Neural crest cell (in vitro differentiated cells): ENCODE measurements around the gene SSTR5. TPM values are rescaled to one million over a fixed set of nuclear protein-coding genes. Genes with fewer than 3 reads are reported as not detected.

Experiments used
- DNase-seq: peaks from one replicate; pipeline ENCODE4 v3.0.0; 2021; ENCODE audit warnings: low read depth, mixed read lengths, low spot score
- H3K27ac Mint-ChIP-seq: one replicate; pipeline ENCODE4 v1.8.0; 2021; ENCODE audit warnings: mild to moderate bottlenecking, mixed read lengths; ENCODE audit not compliant: unreplicated experiment
- H3K27me3 Mint-ChIP-seq: 2 replicates; pipeline ENCODE4 v1.8.0; 2021; ENCODE audit warnings: low read depth, mild to moderate bottlenecking, mixed read lengths
- H3K36me3 Mint-ChIP-seq: 2 replicates; pipeline ENCODE4 v1.8.0; 2021; ENCODE audit warnings: low read depth, mild to moderate bottlenecking, mixed read lengths
- H3K4me1 Mint-ChIP-seq: 2 replicates; pipeline ENCODE4 v1.8.0; 2021; ENCODE audit warnings: mixed read lengths
- H3K4me3 Mint-ChIP-seq: one replicate; pipeline ENCODE4 v1.8.0; 2021; ENCODE audit warnings: mild to moderate bottlenecking, mixed read lengths
- H3K9me3 Mint-ChIP-seq: 2 replicates; pipeline ENCODE4 v1.8.0; 2021; ENCODE audit warnings: mixed read lengths
- total RNA-seq: library from RNA; stranded (reverse); gene quantifications from 2 replicates; pipeline ENCODE4 v1.2.1, GENCODE V29; 2021
- TF ChIP-seq, protein P1 (sequence below): fragments of 200-600 bp; sonication (generic); conservative IDR thresholded peaks from 2 replicates; pipeline ENCODE4 v1.5.0; 2021; ENCODE audit warnings: antibody characterized with exemption, mild to moderate bottlenecking

Gene SSTR5
- total RNA-seq, 1 donor from 2014 or later: not detected

- no peak overlapping the region for H3K27ac Mint-ChIP-seq
Measured at GRCh38 chr16:1069154-1069553, 3.4 kb upstream of the SSTR5 start.

DNA sequence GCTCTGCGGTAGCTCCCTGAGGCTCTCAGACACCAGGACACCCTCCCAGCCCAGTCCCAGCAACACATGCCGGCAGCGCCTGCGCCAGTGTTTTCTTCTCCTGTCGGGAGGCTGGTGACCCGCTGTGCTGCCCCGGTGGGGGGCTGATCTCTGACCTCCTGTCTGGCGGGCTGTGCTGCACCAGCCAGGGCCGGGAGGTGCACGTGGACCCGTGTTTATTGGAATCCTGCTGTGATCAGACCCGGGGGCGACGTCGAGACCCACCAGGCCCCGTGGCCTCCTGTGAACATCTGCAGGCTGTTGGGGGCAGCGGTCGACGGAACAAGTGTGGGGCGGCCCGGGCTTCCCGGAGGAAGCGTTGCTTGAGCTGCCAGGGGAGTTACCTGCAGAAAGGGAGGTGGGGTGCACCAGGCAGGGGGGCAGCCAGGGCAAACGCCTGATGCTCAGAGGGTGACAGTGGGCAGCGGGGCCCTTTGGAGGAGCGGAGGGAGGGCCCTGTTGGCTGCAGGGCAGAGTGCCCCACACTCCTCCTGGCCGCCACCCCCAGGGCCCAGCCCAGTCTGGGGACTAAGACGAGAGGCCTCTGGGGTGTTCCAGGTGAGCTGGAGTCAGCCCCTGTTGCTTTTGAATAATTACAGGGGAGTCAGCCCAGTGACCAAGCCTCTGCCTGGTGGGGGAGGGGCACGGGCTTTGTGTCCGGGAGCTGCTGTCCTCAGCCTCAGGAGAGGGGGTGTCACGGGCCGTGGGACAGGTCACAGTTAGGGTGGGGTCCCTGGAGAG, 2.3 kb upstream of the SSTR5 start:
- H3K4me3 Mint-ChIP-seq: no peak overlapping the region
- no peaks in the 10 kb centered on the region for H3K36me3 Mint-ChIP-seq
- DNase-seq: no peak
- no peaks in the 10 kb centered on the region for H3K4me1 Mint-ChIP-seq
- H3K27ac Mint-ChIP-seq: no peak overlapping the region
- no peaks in the 10 kb centered on the region for H3K9me3 Mint-ChIP-seq
- TF ChIP-seq, protein P1, sequence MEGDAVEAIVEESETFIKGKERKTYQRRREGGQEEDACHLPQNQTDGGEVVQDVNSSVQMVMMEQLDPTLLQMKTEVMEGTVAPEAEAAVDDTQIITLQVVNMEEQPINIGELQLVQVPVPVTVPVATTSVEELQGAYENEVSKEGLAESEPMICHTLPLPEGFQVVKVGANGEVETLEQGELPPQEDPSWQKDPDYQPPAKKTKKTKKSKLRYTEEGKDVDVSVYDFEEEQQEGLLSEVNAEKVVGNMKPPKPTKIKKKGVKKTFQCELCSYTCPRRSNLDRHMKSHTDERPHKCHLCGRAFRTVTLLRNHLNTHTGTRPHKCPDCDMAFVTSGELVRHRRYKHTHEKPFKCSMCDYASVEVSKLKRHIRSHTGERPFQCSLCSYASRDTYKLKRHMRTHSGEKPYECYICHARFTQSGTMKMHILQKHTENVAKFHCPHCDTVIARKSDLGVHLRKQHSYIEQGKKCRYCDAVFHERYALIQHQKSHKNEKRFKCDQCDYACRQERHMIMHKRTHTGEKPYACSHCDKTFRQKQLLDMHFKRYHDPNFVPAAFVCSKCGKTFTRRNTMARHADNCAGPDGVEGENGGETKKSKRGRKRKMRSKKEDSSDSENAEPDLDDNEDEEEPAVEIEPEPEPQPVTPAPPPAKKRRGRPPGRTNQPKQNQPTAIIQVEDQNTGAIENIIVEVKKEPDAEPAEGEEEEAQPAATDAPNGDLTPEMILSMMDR: no peak
- H3K27me3 Mint-ChIP-seq: peaks cover 44% of the 10 kb centered on the region

More at GRCh38 chr16:1069154-1069553, 3.4 kb upstream of the SSTR5 start:
- Mint-ChIP-seq H3K9me3 (no peaks in the 10 kb centered on the region), H3K27me3 (peaks cover 34% of the 10 kb centered on the region), H3K4me1 (no peaks in the 10 kb centered on the region), H3K36me3 (no peaks in the 10 kb centered on the region), H3K4me3 (no peak overlapping the region)
- TF ChIP-seq, protein P1: no peak
- DNase-seq: no peak

- DNase-seq: no peak
- no peaks in the 10 kb centered on the region for H3K9me3 Mint-ChIP-seq
- H3K4me3 Mint-ChIP-seq: no peak overlapping the region
- TF ChIP-seq, protein P1: no peak
- H3K36me3 Mint-ChIP-seq: no peaks in the 10 kb centered on the region
- H3K27ac Mint-ChIP-seq: no peak overlapping the region
- H3K4me1 Mint-ChIP-seq: no peaks in the 10 kb centered on the region
- peaks cover 45% of the 10 kb centered on the region for H3K27me3 Mint-ChIP-seq
Measured at GRCh38 chr16:1070864-1071408, 1.6 kb upstream of the SSTR5 start.

DNA sequence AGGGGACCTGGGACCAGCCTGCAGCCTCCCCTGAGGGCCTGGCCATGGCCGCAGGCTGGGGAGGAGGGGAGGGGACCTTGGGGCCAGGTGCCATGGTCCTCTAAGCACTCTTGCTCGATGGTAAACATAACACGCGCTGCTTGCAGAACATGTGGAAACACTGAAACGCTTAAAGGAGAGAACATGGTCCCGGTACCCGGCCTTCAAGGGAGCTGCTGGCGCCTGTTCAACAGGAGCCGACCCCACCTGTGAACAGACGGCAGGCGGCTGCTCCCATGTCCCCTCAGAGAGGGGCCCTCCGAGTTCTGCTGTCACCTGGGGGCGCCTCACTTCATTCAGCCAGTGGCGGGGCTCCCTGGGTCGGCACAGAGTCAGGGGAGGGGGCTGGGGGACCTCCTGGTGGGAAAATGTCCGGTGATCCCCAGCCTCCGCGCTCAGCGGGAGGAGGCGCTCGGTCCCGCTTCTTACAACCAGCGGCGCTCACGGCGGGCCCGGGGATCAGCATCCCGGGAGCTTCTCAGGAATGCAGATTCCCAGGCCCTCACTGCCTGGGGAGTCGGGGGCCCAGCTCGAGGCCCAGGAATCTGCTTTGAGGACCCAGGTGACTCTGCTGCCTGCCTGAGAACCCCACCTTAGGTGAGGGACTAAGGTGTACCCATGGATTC, 854 bp upstream of the SSTR5 start:
- Mint-ChIP-seq H3K9me3 (no peaks in the 10 kb centered on the region), H3K36me3 (no peaks in the 10 kb centered on the region), H3K4me3 (no peak overlapping the region), H3K4me1 (peaks cover 5% of the 10 kb centered on the region), H3K27ac (no peak overlapping the region), H3K27me3 (peaks cover 51% of the 10 kb centered on the region)
- DNase-seq: no peak
- TF ChIP-seq, protein P1: no peak

DNA sequence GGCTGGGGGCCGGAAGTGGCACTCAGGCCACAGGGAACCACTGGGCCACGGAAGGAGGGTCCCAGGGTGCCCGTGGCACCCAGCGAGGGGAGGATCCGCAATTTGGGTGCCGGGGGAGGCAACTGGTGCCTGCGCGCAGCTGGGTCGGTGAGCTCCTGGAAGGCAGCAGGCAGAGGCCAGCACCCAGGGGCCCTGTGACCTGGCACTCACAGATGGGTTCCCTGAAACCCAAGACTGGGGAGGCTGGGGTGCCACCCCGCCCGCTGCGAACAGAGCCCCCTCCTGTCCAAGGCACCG, 663 bp downstream of the SSTR5 start:
- H3K9me3 Mint-ChIP-seq: no peaks in the 10 kb centered on the region
- no peaks in the 10 kb centered on the region for H3K36me3 Mint-ChIP-seq
- H3K27ac Mint-ChIP-seq: no peak overlapping the region
- peaks cover 14% of the 10 kb centered on the region for H3K4me1 Mint-ChIP-seq
- H3K4me3 Mint-ChIP-seq: no peak overlapping the region
- H3K27me3 Mint-ChIP-seq: peaks cover 56% of the 10 kb centered on the region
- TF ChIP-seq, protein P1: no peak
- no peak for DNase-seq
